ENCODE data around the gene IPPK. TPM values are rescaled to one million over a fixed set of nuclear protein-coding genes. Genes with fewer than 3 reads are reported as not detected.

IPPK gene
- total RNA-seq, 1 donor from 2014 or later = 7.3 TPM

DNA sequence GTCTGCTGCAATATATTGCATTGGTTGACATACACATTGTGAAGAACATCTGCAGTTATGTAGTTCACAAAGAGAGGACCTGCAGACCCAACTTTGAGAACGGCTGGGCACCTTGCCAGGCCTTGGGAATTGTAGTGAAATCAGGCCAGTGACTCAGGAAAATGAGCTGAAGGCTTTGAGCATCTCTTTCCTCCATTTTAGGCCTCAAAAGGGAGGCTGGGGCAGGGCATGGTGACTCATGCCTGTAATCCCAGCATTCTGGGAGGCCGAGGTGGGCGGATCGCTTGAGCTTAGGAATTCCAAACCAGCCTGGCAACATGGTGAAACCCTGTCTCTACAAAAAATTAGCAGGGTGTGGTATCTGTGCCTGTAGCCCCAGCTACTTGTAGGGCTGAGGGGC lies 1.4 kb upstream of the IPPK start:
- ATAC-seq = no peak
- intact Hi-C loops (cut with DNase I) = no loop called here
- DNase-seq = no peak
- H3K4me3 ChIP-seq = peak overlapping the region; percentile 95
- no peaks in the 10 kb centered on the region for H3K9me3 ChIP-seq
- H3K27ac ChIP-seq = peak overlapping the region; percentile 97
- H3K36me3 ChIP-seq = peaks cover 6% of the 10 kb centered on the region
- peaks cover 20% of the 10 kb centered on the region for H3K4me1 ChIP-seq
- no peaks in the 10 kb centered on the region for H3K27me3 ChIP-seq (ENCODE audit: low read depth)
- TF ChIP-seq, protein P1, sequence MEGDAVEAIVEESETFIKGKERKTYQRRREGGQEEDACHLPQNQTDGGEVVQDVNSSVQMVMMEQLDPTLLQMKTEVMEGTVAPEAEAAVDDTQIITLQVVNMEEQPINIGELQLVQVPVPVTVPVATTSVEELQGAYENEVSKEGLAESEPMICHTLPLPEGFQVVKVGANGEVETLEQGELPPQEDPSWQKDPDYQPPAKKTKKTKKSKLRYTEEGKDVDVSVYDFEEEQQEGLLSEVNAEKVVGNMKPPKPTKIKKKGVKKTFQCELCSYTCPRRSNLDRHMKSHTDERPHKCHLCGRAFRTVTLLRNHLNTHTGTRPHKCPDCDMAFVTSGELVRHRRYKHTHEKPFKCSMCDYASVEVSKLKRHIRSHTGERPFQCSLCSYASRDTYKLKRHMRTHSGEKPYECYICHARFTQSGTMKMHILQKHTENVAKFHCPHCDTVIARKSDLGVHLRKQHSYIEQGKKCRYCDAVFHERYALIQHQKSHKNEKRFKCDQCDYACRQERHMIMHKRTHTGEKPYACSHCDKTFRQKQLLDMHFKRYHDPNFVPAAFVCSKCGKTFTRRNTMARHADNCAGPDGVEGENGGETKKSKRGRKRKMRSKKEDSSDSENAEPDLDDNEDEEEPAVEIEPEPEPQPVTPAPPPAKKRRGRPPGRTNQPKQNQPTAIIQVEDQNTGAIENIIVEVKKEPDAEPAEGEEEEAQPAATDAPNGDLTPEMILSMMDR (IDR thresholded peaks at IDR 0.05) = no peak

DNA sequence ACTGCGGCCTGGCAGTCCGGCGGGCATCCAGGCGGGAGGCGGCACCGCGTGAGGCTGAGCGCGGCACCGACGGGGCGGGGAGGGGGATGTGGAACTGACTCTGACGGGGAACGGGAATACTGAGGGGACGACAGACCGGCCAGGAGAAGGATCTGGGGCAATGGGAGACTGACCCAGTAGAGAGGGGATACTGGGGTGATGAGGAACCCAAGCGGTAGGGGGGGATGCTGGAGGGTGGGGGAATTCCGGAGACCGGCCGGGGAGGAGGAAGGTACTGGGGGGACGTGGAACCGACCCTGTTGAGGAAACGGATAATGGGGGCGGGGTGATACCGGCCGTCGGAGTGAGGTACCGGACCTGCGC lies 423 bp downstream of the IPPK start:
- H3K4me1 ChIP-seq = peaks cover 30% of the 10 kb centered on the region
- H3K27me3 ChIP-seq (ENCODE audit: low read depth) = no peaks in the 10 kb centered on the region
- DNase-seq (peak; percentile 60), ATAC-seq (peak; percentile 55 to 61)
- peak overlapping the region; percentile 97 for H3K27ac ChIP-seq
- H3K9me3 ChIP-seq = no peaks in the 10 kb centered on the region
- TF ChIP-seq, protein P1 (IDR thresholded peaks at IDR 0.05) = no peak
- intact Hi-C loops (cut with DNase I) = no loop called here
- H3K4me3 ChIP-seq = peak overlapping the region; percentile 95
- H3K36me3 ChIP-seq = peaks cover 12% of the 10 kb centered on the region

DNA sequence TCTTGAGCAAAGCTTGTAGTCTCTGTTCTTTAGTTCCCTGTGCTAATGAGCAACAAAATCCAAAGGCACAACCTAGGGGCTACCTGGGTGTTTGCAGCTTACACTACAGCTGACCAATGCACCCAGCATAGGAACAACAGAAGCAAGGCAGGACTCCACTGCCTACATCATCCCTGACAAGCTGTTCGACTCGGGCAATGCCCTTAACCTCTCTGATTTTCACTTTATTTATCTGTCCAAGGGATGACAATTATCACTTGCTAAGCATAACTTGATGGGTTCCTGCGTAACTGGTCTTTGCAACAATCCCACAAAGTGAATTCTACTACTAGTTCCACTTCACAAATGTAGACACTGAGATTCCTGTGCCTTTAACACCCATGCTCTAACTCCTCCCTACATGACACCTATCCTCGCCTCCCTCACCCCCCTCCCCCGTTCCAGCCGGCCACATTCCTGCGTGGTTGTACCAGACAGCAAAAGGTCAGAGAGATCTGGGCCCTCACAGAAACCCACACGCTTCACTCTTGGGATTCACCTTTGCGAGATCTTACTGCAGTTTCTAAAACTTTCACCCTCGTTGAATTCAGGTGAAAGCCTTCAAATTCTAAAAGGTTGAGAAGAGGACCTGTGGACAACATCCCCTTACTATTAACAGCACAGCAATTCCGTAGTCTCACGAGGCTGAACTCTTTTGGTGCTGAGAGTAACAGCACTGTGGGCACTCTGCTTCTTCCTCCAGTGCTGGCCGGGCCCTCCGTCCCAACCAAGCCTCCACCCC lies 995 bp downstream of the IPPK start:
- TF ChIP-seq, protein P1 (IDR thresholded peaks at IDR 0.05) = no peak
- intact Hi-C loops (cut with DNase I) = no loop called here

DNA sequence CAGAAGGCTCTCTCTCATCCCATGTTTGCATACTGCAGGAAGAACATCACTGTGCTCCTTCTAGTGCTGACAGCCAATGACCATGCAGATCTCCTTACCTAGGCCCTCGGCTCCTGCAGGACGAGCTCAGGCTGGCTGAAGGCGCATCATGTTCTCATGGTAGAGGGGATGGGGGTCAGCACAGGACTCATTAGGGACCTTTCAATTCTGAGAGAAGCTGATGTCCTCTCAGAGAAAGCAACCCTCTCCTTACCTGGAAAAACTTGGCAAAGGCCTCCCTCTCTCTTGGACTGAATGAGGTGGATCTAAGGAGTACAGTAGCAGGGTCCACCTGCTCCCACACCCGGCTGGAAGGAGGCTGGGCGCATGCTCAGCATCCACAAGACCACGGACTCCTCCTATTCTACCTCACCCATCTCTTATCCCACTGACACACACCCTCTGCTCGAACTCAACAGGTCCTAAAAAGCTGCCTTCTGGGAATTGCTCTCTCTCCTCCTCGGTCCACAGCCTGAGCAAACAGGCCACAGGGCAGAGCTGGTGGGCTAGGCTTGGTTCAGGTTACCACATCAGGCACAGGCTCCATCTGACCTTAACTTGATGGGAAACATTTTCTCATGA lies 2.9 kb downstream of the IPPK start:
- H3K4me3 ChIP-seq = no peak overlapping the region
- no peak for DNase-seq
- peaks cover 30% of the 10 kb centered on the region for H3K4me1 ChIP-seq
- H3K36me3 ChIP-seq = peaks cover 12% of the 10 kb centered on the region
- no peaks in the 10 kb centered on the region for H3K9me3 ChIP-seq
- no peak for ATAC-seq
- TF ChIP-seq, protein P1 (IDR thresholded peaks at IDR 0.05) = no peak
- no peaks in the 10 kb centered on the region for H3K27me3 ChIP-seq (ENCODE audit: low read depth)
- intact Hi-C loops (cut with DNase I) = no loop called here
- no peak overlapping the region for H3K27ac ChIP-seq

More for the DNA sequence above, 995 bp downstream of the IPPK start:
- DNase-seq = no peak
- Histone ChIP-seq H3K4me3 (peak overlapping the region; percentile 95), H3K27me3 (ENCODE audit: low read depth) (no peaks in the 10 kb centered on the region), H3K27ac (peak overlapping the region; percentile 97), H3K4me1 (peaks cover 30% of the 10 kb centered on the region), H3K9me3 (no peaks in the 10 kb centered on the region), H3K36me3 (peaks cover 12% of the 10 kb centered on the region)
- peak; percentile 31 to 45 for ATAC-seq

DNA sequence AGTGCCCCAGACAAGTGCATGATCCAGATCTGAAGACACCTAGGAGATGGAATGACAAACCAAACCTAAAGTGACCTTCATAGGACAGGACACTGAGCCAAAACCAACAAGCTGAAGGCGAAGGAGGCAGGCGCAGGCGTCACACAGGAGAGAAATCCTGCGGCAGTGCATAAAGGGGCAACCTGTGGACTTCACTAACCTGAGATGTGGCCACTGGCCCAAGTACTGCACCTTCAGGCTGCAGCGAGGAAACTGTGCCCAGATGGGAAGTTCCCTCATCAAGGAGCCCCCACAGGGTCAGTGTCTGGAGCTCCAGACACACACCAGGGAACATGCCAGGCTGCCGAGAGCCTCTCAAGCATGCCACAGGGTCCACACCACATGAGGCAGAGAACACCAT lies 3.7 kb downstream of the IPPK start:
- Histone ChIP-seq H3K4me1 (peaks cover 26% of the 10 kb centered on the region), H3K27ac (no peak overlapping the region), H3K9me3 (no peaks in the 10 kb centered on the region), H3K36me3 (peaks cover 12% of the 10 kb centered on the region), H3K27me3 (ENCODE audit: low read depth) (no peaks in the 10 kb centered on the region), H3K4me3 (no peak overlapping the region)
- intact Hi-C loops (cut with DNase I) = no loop called here
- ATAC-seq (no peak), DNase-seq (no peak)
- TF ChIP-seq, protein P1 (IDR thresholded peaks at IDR 0.05) = no peak

Data from lower lobe of right lung (tissue), 2 donors.